Fibroblast of lung (primary cell): ENCODE measurements around the gene SHROOM3.

Source experiments
- CTCF ChIP-seq, 2 donors: IDR thresholded peaks in 1 of 2; conservative IDR thresholded peaks in 1 of 2; 1 replicate in 1 of 2; 2 replicates in 1 of 2; pipeline ENCODE4 v1.5.1; 2011 to 2012; ENCODE audit warnings: low read length in 2 of 2, control low read depth in 1 of 2, inconsistent platforms in 1 of 2, low read depth in 1 of 2, mild to moderate bottlenecking in 1 of 2
- EZH2 ChIP-seq: IDR thresholded peaks from 2 replicates; pipeline ENCODE4 v1.5.1; 2012; ENCODE audit warnings: low read length, control low read depth, mild to moderate bottlenecking; ENCODE audit errors: missing control alignments

GRCh38 chr4:76526585-76526990 is 91.6 kb downstream of the SHROOM3 start:
- TF ChIP-seq CTCF (conservative IDR thresholded peaks at IDR 0.05 in 1 of 2, IDR thresholded peaks at IDR 0.05 in 1 of 2; ENCODE audit: low read depth in 1 of 2, low read length in 2 of 2) (no peak), EZH2 (no peak)
